OCI-LY1 (cell line): ENCODE data around the gene HOOK2.

ENCODE experiments used
- H2AFZ ChIP-seq: fragments of 200-600 bp; sonication (generic), shearing (Covaris generic); 2 replicates; pipeline ENCODE4 v1.6.0; 2014; ENCODE audit warnings: antibody characterized with exemption, mild to moderate bottlenecking, low read length
- H3F3A ChIP-seq: fragments of 200-600 bp; sonication (generic), shearing (Covaris generic); 2 replicates; pipeline ENCODE4 v1.6.0; 2014; ENCODE audit warnings: mild to moderate bottlenecking, antibody characterized with exemption, low read length, moderate library complexity; ENCODE audit not compliant: insufficient read depth
- H3K27ac ChIP-seq: fragments of 200-600 bp; sonication (generic); 2 replicates; pipeline ENCODE4 v1.5.1; 2014; ENCODE audit warnings: low read length, mixed run types, mild to moderate bottlenecking, low read depth; ENCODE audit not compliant: poor library complexity, severe bottlenecking
- H3K27me3 ChIP-seq: fragments of 200-600 bp; sonication (generic); 2 replicates; pipeline ENCODE4 v1.6.0; 2014; ENCODE audit warnings: antibody characterized with exemption, mild to moderate bottlenecking, low read length, moderate library complexity; ENCODE audit not compliant: insufficient read depth
- H3K36me3 ChIP-seq: fragments of 200-600 bp; sonication (generic); 2 replicates; pipeline ENCODE4 v1.6.1; 2014; ENCODE audit warnings: mild to moderate bottlenecking, antibody characterized with exemption, low read length, moderate library complexity, mixed read lengths; ENCODE audit not compliant: insufficient read depth
- H3K4me1 ChIP-seq: fragments of 200-600 bp; sonication (generic); 2 replicates; pipeline ENCODE4 v1.5.1; 2014; ENCODE audit warnings: mild to moderate bottlenecking, low read length, moderate library complexity; ENCODE audit not compliant: insufficient read depth, severe bottlenecking
- H3K4me2 ChIP-seq: fragments of 200-600 bp; sonication (generic), shearing (Covaris generic); 2 replicates; pipeline ENCODE4 v1.6.1; 2014; ENCODE audit warnings: low read length
- H3K4me3 ChIP-seq: fragments of 200-600 bp; sonication (generic); 2 replicates; pipeline ENCODE4 v1.5.1; 2014; ENCODE audit warnings: low read length, low read depth, mild to moderate bottlenecking, mixed read lengths; ENCODE audit not compliant: poor library complexity, severe bottlenecking
- H3K79me2 ChIP-seq: fragments of 200-600 bp; shearing (Covaris generic); 2 replicates; pipeline ENCODE4 v1.6.1; 2016; ENCODE audit warnings: mixed run types, low read length, mixed read lengths; ENCODE audit not compliant: insufficient read depth
- H3K9ac ChIP-seq: fragments of 200-600 bp; sonication (generic), shearing (Covaris generic); 2 replicates; pipeline ENCODE4 v1.6.1; 2014; ENCODE audit warnings: mild to moderate bottlenecking, low read length, mixed read lengths
- H3K9me2 ChIP-seq: fragments of 200-600 bp; sonication (generic), shearing (Covaris generic); 2 replicates; pipeline ENCODE4 v1.6.1; 2014; ENCODE audit warnings: low read depth, mild to moderate bottlenecking, low read length, mixed read lengths
- H3K9me3 ChIP-seq: fragments of 200-600 bp; shearing (Covaris generic); 2 replicates; pipeline ENCODE4 v1.6.1; 2014; ENCODE audit warnings: low read length, mixed read lengths
- H4K20me1 ChIP-seq: fragments of 200-600 bp; sonication (generic), shearing (Covaris generic); 2 replicates; pipeline ENCODE4 v1.6.0; 2016; ENCODE audit warnings: mild to moderate bottlenecking, low read length; ENCODE audit not compliant: insufficient read depth
- EZH2 ChIP-seq: fragments of 200-600 bp; sonication (generic), shearing (Covaris generic); IDR thresholded peaks from 2 replicates; pipeline ENCODE4 v1.8.0; 2017; ENCODE audit warnings: borderline replicate concordance, mixed run types, mild to moderate bottlenecking, antibody characterized with exemption, low read length, moderate library complexity, mixed read lengths
- TF ChIP-seq, protein P1 (sequence below): fragments of 200-600 bp; sonication (generic), shearing (Covaris generic); IDR thresholded peaks from 2 replicates; pipeline ENCODE4 v1.5.1; 2017; ENCODE audit warnings: mild to moderate bottlenecking, antibody characterized with exemption, low read length, moderate library complexity, mixed read lengths

HOOK2 gene

DNA sequence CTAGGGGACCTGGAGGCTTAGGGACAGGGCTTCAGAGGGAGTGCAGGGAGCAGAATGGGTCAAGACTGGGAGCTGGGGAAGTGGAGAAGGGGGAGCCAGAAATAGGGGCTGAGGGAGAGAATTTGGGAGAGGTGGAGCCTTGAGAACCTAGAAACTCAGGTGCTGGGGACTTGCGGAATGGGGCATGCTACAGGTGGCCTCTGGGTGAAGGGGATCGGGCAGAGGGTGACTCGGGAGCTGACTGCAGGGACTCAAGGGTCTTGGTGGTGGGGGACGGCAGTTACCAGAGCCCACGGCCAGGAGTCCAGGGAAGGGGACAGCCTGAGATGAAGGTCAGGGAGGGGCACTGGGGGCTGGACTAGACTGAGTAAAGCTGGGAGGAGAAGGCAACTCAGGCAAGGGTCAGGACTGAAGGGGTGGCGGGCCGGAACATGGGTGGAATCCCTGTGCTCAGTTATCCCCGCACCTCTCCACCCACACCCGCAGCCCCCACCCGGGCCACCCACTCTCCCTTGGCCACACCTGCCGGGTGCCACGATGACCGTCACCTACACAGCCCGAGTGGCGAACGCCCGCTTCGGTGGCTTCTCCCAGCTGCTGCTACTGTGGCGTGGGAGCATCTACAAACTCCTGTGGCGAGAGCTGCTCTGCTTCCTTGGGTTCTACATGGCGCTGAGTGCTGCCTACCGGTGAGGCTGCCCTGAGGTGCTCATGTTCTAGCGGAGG lies 23.1 kb downstream of the HOOK2 start:
- H3F3A ChIP-seq = no peaks in the 10 kb centered on the region
- H3K79me2 ChIP-seq = no peaks in the 10 kb centered on the region
- peaks cover 6% of the 10 kb centered on the region; the same call in 1 of the 2 replicates for H3K27me3 ChIP-seq
- no peak for TF ChIP-seq EZH2
- TF ChIP-seq, protein P1, sequence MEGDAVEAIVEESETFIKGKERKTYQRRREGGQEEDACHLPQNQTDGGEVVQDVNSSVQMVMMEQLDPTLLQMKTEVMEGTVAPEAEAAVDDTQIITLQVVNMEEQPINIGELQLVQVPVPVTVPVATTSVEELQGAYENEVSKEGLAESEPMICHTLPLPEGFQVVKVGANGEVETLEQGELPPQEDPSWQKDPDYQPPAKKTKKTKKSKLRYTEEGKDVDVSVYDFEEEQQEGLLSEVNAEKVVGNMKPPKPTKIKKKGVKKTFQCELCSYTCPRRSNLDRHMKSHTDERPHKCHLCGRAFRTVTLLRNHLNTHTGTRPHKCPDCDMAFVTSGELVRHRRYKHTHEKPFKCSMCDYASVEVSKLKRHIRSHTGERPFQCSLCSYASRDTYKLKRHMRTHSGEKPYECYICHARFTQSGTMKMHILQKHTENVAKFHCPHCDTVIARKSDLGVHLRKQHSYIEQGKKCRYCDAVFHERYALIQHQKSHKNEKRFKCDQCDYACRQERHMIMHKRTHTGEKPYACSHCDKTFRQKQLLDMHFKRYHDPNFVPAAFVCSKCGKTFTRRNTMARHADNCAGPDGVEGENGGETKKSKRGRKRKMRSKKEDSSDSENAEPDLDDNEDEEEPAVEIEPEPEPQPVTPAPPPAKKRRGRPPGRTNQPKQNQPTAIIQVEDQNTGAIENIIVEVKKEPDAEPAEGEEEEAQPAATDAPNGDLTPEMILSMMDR = no peak
- H2AFZ ChIP-seq = no peak overlapping the region
- H3K4me1 ChIP-seq = no peaks in the 10 kb centered on the region
- peaks cover 13% of the 10 kb centered on the region for H3K36me3 ChIP-seq
- H3K4me2 ChIP-seq = no peak overlapping the region
- no peak overlapping the region for H3K4me3 ChIP-seq
- H3K9ac ChIP-seq = no peak overlapping the region
- no peak overlapping the region for H3K27ac ChIP-seq
- H4K20me1 ChIP-seq = no peaks in the 10 kb centered on the region
- peaks cover 7% of the 10 kb centered on the region; the same call in 1 of the 2 replicates for H3K9me3 ChIP-seq
- no peaks in the 10 kb centered on the region for H3K9me2 ChIP-seq

DNA sequence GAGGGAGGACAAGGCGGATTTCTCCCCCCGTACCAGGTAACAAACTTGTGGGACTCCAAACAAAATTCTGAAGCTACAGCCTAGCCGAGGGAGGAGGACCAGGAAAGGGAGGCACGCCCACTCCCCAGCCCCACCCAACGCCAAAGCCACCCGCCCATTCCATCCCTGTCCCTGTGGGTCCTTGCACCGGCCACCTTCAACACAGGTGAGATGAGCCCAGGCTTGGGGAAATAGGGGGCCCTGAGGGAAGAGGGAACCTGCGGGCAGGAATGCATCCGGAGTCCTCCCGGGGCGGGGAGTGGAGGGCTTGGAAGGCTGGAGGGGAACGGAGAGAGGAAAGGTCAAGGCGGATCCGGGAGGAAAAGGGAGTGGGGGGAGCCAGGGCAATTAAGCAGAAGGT lies 23.7 kb downstream of the HOOK2 start, which contains the start of gene BEST2:
TSS of gene BEST2 (plus strand) at position 157 of the 400 bp plus-strand sequence. CDS start 802 bp downstream, outside the sequence.
- H3K79me2 ChIP-seq = no peaks in the 10 kb centered on the region
- no peak within 1 kb of the TSS for H3K4me3 ChIP-seq
- H3K27ac ChIP-seq = no peak within 1 kb of the TSS
- H3K9ac ChIP-seq = no peak within 1 kb of the TSS
- peaks cover 9% of the 10 kb centered on the region; the same call in 1 of the 2 replicates for H3K9me3 ChIP-seq
- H2AFZ ChIP-seq = no peak within 1 kb of the TSS
- H3K4me1 ChIP-seq = no peaks in the 10 kb centered on the region
- H3K36me3 ChIP-seq = peaks cover 18% of the 10 kb centered on the region
- TF ChIP-seq, protein P1 = no peak
- no peak for TF ChIP-seq EZH2
- H3F3A ChIP-seq = no peaks in the 10 kb centered on the region
- no peak within 1 kb of the TSS for H3K4me2 ChIP-seq
- peaks cover 6% of the 10 kb centered on the region; the same call in 1 of the 2 replicates for H3K27me3 ChIP-seq
- H4K20me1 ChIP-seq = no peaks in the 10 kb centered on the region
- H3K9me2 ChIP-seq = no peaks in the 10 kb centered on the region

DNA sequence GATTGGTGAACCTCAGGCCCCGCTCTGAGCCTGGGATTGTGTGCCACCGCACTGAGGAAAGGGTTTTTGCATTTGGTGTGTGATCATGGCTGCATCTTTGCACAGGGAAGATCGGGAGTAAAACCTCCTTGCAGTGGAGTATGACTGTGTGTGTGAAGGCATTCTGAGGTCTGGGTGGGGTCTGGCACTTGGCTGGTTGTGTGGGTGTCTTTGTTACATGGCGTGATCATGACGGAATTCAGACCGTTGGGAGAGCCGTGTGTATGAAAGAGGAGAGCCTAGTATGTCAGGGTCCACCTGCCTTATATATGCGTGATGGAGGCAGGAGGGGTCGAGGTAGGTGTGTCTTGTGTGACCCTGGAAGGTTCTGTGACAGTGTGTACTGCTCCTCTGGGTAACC lies 24.5 kb downstream of the HOOK2 start:
- TF ChIP-seq, protein P1 = no peak
- no peak for TF ChIP-seq EZH2
- no peaks in the 10 kb centered on the region for H3K79me2 ChIP-seq
- no peaks in the 10 kb centered on the region for H4K20me1 ChIP-seq
- H3K9me2 ChIP-seq = no peaks in the 10 kb centered on the region
- no peak overlapping the region for H3K9ac ChIP-seq
- no peaks in the 10 kb centered on the region for H3F3A ChIP-seq
- peaks cover 9% of the 10 kb centered on the region; the same call in 1 of the 2 replicates for H3K9me3 ChIP-seq
- no peaks in the 10 kb centered on the region for H3K4me1 ChIP-seq
- H2AFZ ChIP-seq = no peak overlapping the region
- H3K27me3 ChIP-seq = peaks cover 6% of the 10 kb centered on the region; the same call in 1 of the 2 replicates
- H3K4me3 ChIP-seq = no peak overlapping the region
- H3K36me3 ChIP-seq = peaks cover 26% of the 10 kb centered on the region
- no peak overlapping the region for H3K4me2 ChIP-seq
- no peak overlapping the region for H3K27ac ChIP-seq
